GM18517 (cell line): ENCODE measurements around the gene CSNK1G1.
"Not testable (repeated sequence)": the region's sequence is repeated elsewhere in the genome, so short reads cannot be mapped to it uniquely, and the experiment has no call there.

Source experiments
- ATAC-seq: cut with Tn5 transposase; IDR thresholded peaks from one replicate; pipeline ENCODE4 v1.9.1; 2021; ENCODE audit warnings: mild to moderate bottlenecking, moderate library complexity; ENCODE audit not compliant: unreplicated experiment

The CSNK1G1 gene

DNA sequence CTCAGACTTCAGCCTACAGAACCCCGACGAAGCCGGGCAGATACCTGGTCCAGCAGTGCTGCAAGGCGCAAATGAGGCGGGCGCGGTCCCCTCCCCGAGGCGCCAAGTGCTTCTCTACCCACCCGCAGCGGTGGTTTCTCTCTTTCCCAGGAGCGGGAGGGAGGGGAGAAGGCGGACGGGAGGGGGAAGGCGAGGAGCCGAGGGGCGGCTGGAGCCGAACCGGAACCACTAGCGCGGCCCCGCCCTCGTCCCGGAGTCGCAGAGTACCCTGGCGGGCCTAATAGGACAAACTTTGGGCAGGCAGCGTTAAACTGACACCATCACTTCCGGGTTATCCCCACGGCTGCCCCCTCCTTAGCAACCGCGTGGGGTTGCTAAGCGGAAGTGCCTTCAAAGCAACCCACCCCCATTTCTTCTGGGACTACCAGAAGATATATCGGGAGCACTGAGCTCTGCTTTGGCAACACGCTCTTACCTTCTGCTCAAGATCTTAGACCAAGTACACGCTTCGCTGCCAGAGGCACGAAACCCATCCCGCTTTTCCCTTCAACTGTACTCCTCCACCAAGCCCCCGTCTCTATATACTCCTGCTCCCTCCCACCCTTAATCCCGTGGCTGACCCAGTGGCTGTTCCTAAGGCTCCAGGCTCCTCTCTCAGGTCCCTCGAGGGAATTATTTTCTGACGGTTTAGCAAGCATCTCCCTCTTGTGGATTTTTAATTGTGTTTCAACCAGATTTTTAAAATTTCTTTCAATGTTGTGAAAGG is at the start of gene CSNK1G1:
Gene CSNK1G1 (minus strand): TSS at position 230 of the 766 bp plus-strand sequence. CDS start 55,674 bp downstream, outside the sequence.
- peak; percentile 90 for ATAC-seq

DNA sequence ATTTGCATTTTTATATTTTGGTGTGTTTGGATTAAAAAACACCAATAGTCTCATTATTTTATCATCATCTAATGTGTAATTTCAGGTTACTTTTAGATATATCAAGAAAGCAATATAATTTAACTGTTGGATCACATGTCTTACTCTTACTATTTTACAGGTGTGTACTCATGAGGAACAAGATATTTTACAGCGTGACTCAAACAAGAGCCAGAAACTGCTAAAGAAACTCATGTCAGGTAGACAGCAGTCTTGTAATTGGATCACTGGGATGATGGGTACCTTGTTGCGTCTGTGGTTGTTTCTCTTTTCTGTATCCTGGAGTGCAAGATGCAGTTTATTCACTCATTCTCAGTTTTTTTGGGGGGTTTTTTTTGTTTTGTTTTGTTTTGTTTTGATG is 44.6 kb upstream of the CSNK1G1 start:
- ATAC-seq: no peak

DNA sequence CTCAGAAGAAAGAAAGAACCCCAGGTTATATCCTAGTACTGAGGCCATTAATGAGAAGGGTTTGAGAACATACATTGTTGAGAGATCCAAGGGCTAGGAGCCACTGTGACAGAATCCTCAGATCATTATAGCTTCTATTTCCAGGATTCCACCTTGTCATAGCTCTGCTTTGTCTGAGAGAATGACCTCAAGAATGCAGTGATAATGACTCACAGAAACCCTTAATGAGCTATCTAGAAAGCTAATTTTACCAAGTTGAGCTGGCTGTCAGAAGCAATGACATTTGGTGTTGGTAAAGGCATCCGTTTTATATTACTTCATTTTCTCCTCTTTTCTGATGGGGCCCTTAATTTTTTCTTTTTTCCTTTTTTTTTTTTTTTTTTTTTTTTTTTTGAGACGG is 42.6 kb upstream of the CSNK1G1 start:
- no peak for ATAC-seq

DNA sequence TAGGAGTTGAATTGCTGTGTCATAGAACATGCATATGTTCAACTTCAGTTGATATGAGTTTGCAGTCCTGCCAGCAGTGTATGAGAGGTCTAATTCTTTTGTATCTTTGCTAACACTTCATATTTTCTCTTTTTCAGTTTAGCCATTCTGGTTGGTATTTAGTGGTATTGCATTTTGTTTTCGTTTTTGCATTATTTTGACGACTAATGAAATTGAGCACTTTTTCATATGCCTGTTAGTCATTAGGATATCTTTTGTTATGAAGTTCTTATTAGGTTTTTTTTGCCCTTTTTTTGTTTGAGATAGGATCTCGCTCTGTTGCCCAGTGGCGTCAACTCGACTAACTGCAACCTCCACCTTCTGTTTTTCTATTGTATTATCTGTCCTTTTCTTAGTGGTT is 40.8 kb upstream of the CSNK1G1 start:
- no peak for ATAC-seq

DNA sequence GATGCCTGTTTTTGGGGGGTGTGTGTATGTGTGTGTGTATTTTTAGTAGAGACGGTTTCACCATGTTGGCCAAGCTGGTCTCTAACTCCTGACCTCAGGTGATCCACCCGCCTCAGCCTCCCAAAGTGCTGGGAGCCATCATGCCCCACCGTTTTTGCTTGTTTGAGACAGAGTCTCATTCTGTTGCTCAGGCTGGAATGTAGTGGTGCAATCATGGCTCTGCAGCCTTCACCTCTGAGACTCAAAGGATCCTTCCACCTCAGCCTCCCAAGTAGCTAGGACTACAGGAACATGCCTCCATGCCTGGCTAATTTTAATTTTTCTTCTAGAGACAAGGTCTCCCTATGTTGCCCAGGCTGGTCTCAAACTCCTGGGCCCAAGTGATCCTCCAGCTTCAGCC is 36.5 kb upstream of the CSNK1G1 start:
- not testable (repeated sequence) for ATAC-seq

DNA sequence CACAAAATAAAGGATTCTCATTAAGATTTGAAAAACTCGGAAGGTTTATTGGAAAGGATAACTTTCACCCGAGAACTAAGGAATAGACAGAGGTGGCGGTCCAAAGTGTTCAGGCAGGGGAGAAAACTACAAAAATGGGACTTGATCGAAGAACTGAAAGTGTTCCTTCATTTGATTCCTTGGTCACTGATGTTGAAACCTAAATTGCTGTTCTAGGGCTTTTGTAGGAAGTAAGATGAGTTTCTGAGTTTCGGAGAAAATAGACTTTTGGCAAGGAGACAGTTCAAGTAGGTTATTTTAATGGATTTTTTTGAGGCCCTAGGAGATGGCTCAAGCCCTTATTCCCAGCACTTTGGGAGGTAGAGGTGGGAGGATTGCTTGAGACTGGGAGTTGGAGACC is 33.1 kb upstream of the CSNK1G1 start:
- ATAC-seq: no peak

DNA sequence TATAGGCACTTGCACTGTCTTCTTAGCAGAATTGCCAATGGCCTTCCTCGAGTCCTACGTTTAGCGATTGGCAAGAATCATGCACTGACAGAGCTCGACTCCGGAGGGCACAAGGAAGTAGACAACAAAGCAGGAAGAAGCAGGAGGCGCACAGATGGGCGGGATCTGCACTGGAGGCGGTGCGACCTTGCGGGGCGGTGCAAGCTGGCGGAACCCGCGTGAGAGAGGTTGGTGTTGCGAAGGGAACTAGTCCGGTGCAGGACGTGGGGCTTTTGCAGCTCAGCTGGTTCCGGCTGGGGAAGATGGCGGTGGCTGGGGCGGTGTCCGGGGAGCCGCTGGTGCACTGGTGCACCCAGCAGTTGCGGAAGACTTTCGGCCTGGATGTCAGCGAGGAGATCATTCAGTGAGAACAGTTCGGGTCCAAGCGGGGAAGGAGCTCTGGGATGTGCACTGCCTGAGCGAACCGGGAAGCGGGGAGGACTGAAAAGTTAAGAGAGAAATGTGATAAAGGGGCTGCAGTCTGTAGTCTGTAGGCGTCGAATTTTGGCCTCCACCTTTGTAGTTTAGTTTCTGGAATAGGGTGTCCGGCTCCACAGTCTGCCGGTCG is 31.7 kb upstream of the CSNK1G1 start, which contains the start of gene TRIP4:
Gene TRIP4 (plus strand): TSS at position 275 of the 607 bp plus-strand sequence. CDS start 28 bp downstream, at position 303.
- peak; percentile 94 for ATAC-seq

DNA sequence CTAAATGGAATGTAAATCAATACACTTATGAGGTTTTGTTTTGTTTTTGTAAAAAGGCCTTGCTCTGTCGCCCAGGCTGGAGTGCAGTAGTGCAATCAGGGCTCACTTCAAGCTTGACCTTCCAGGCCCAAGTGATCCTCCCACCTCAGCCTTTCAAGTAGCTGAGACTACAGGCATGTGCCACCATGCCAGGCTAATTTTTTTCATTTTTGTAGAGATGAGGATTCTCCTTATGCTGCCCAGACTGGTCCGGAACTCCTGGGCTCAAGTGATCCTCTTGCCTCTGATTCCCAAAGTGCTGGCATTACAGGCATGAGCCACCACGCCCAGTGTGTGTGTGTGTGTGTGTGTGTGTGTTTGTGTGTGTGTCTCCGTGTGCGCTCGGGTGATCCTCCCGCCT is 30.3 kb upstream of the CSNK1G1 start:
- ATAC-seq: no peak

DNA sequence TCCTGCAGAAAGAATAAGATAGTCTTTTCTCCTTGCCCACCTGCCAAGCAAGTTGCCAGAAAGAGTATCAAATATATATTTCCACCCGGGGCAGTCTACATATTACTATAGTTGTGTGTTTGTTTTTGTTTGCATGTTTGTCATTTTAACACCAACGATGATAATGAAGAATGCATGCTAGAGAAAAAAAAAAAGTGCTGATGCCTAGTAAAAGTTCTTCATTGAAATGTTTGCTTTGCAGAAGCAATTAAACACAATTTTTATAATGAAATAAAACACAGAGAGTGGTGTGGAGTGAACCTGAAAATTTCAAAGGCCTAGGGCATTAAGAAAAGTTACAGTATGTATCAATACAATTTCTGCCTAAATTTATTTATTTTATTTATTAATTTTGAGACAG is 27.8 kb upstream of the CSNK1G1 start:
- no peak for ATAC-seq

DNA sequence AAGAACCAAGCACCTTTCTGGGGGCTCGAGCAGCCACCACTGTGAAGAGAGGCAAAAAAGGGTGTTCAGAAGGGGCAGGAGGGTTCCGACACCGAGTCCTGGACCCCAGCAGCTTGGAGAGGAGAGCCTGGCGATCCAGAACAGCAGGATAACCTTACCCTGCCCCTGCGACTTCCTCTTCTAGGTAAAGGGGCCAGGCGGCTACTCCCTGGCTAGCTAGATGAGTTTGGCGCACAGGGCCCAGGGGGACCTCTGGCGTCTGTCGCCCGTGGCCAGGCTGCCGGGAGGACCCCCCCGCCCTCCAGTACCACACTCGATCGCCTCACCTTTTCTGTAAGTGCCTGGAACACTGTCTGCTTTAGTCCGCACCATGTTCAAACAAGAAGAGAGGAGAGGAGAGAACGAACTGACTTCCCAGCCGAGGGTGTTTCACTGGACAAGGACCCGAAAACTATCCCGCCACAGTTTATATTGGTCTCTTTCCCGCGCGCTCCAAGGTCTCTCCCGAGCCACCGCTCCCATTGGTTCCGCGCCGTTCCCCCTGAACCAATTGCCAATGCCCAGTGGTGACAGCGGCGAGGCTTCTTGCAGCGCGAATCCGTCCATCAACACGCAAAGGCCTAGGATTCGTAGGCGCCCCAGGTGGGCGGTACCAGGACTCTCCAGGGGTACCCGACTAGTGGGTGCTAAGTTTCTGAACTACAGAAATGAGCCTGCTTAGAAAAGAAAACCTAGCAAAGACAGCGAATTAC is 25.2 kb upstream of the CSNK1G1 start, which contains the start of gene PCLAF:
Gene PCLAF (minus strand): TSS at position 442 of the 752 bp plus-strand sequence. CDS start 70 bp downstream, at position 372.
- peak; percentile 89 for ATAC-seq

DNA sequence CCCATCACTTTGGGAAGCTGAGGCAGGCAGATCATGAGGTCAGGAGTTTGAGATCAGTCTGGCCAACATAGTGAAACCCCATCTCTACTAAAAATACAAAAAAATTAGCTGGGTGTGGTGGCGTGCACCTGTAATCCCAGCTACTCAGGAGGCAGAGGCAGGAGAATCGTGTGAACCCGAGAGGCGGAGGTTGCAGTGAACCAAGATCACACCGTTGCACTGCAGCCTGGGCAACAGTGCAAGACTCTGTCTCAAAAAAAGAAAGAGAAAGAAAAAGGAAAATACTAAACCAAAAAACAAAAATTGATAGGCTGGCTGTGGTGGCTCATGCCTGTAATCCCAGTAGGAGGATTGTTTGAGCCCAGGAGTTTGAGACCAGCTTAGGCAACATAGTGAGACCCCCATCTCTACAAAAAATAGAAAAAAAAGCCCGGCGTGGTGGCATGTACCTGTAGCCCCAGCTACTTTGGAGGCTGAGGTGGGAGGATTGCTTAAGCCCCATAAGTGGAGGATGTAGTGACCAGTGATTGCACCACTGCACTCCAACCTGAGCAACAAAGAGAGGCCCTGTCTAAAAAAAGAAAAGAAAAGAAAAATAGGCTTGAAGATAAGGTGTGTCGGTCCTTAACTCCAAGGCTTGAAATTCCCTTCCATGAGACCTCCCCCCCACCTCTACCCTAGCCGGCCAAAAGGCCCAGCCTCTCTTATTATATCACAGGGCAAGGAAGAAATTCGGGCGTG is 24.3 kb upstream of the CSNK1G1 start:
- not testable (repeated sequence) for ATAC-seq

DNA sequence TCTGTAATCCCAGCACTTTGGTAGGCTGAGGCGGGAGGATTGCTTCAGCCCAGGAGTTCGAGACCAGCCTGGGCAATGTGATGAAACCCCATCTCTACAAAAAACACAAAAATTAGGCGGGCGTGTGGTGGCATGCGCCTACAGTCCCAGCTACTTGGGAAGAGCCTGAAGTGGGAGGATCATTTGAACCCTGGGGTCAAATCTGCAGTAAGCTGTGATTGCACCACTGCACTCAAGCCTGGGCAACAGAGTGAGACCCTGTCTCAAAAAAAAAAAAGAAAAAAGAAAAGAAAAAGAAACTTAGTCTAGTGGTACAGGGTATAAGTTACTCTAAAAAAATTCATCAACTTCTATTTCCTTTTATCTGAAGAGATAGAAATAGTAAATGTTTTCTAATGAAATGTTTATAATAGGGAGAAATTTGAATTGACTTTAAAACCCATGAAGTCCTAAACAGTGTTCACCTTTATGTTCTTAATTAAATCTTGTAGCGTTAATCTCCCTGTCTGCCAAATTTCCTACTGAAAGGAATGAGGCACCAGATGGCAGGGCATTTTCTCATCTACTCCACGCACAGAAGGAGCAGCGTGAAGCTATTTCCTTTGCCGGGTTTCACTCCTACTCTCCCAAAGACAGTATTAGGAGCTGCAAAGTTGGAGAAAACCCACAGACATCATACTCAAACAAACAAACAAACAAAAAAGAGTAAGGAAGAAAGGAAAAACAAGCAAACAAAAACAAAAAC is 23.4 kb upstream of the CSNK1G1 start:
- ATAC-seq: no peak

DNA sequence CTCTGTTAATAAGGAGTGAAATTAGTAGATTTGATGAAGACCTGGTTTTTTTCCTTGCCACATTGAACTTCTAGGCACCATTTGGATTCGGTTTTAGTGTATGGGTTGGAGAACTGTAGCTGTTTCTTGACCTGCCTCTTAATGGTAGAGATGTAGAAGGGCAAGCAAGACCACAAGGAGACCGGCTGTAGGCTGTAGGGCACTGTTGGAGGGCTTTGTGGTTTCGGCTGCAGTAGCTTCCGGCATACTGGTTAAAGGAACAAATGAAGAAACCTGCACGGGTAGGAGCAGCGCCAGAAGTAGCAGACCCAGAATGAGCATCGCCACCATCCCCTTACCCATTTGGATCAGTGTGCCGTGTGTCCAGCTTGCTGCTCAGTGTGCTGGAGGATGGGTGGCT is 17.4 kb upstream of the CSNK1G1 start:
- no peak for ATAC-seq

DNA sequence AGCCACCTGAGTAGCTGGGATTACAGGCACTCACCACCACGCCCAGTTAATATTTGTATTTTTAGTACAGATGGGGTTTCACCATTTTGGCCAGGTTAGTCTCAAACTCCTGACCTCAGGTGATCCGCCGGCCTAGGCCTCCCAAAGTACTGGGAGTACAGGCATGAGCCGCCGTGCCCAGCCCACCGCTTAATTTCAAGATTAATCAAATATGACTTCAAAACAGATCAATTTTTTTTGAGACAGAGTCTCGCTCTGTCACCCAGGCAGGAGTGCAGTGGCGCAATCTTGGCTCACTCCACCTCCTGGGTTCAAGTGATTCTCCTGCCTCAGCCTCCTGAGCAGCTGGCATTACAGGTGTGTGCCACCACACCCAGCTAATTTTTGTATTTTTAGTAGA is 15.4 kb upstream of the CSNK1G1 start:
- not testable (repeated sequence) for ATAC-seq

DNA sequence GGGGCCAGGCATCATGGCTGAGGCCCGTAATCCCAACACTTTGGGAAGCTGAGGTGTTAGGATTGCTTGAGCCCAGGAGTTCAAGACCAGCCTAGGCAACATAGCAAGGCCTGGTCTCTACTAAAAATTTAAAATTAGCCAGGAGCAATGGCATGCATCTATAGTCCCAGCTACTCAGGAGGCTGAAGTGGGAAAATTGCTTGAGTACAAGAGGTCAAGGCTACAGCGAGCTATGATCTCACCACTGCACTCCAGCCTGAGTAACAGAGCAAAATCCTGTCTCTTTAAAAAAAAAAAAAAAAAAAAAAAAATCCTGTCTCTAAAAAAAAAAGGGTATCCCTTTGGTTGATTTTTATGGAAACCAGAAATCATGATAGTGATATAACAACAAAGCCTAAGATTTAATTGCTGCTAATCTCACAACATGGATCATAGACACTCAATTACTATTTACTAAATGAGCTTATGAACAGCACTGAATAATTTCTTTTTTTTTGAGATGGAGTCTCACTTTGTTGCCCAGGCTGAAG is 13.2 kb upstream of the CSNK1G1 start:
- ATAC-seq: no peak

DNA sequence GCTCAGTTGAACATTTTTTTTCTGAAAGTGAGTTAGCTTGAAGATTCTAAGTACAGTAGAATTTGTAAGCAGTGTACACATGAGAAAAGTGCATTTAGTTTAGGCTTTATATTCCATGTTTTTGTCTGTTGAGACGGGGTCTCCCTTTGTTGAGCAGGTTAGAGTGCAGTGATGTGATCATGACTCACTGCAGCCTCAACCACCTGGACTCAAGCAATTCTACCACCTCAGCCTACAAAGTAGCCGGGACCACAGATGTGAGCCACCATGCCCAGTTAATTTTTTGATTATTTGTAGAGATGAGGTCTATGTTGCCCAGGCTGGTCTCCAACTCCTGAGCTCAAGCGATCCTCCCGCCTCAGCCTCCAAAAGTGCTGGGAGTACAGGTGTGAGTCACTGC is 5.3 kb upstream of the CSNK1G1 start:
- ATAC-seq: no peak

DNA sequence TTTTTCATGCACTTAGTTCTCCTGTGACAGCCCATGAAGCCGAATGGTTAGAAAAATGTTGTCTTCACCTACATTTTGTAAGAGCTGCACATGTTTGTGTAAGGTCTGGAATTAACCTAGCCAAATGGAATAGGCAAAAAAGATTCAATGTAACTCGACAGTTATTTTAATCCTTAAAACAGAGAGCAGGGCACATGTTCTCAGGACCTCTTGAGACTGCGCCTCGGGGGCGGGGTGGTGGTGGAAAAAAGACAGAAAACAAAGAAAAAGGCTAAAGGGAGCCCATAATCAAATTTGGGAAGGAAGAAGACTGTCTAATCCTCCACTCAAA is 702 bp upstream of the CSNK1G1 start:
- no peak for ATAC-seq

DNA sequence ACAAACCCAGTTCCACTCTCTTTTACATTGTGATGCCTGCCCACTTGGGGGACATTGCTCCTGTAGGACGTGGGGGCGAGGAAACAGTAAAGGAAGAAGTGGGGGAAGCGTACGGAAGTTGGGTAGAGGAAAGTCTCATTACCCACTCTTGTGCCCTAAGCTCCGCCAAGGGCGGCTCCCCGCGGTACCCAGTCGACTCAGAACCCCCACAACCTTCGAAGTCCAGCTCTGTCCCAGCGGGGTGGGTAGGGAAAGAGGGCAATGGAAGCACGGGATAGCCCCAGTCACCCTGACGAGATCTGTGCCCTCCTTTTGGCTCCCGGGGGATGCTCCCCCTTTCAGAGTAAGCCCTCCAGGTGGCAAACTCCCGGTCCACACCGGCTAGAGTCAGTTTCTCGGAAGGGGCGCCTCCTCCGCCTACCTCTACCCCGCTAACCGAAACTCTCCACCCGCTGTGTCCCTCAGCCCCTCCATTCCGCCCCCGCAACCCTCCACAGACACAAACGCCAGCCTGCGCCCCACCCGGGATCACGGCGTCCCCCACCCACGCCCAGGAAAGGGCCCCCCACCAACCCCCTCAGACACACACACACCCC is 527 bp downstream of the CSNK1G1 start:
- ATAC-seq: no peak

DNA sequence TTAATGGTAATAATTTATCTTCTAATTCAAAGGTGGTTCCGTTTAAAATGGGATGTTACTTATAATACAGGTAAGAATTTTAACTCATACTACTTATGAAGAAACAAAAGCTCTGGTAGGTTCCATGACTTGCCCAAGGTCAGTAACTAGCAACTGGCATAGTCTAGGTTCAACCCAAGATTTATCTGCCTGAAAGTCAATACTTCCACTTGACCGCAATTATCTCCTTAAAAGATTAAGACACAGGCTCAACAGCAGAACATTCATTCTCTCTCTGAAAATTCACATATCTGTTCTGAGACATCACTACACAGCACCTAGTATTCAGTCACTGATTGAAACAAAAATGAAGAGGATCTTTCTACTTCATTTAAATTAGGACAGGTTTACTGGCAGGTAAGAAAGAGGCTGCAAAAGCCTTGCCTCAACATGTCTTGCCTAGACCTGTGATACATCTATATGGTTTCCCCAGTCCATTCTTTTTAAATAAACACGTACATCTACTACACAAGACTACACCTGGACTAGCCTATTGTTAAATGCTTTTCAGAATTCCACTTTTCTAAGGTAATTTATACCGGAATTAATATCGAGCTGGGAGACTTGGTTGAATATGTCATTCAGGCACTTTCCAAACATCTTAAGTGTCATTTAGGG is 1.2 kb downstream of the CSNK1G1 start:
- ATAC-seq: no peak
